Fibroblast of skin of scalp (primary cell): Measurements from ENCODE around the gene WEE1.
"Not testable (repeated sequence)": the region's sequence is repeated elsewhere in the genome, so short reads cannot be mapped to it uniquely, and the experiment has no call there.

Experiments used
- DNase-seq: peaks from one replicate; pipeline ENCODE4 v3.0.0-alpha.2; 2013

The WEE1 gene

GRCh38 chr11:9600644-9601036, 27.2 kb downstream of the WEE1 start:
- no peak for DNase-seq

- peak; percentile 90 for DNase-seq
Observed at GRCh38 chr11:9601037-9601875, 27.8 kb downstream of the WEE1 start.

GRCh38 chr11:9601876-9602199, 28.4 kb downstream of the WEE1 start:
- DNase-seq = no peak

- not testable (repeated sequence) for DNase-seq
Observed at GRCh38 chr11:9603214-9603613, 29.7 kb downstream of the WEE1 start.

GRCh38 chr11:9604134-9604533, 30.7 kb downstream of the WEE1 start:
- peak; percentile 12 for DNase-seq

- no peak for DNase-seq
Observed at GRCh38 chr11:9605742-9606141, 32.3 kb downstream of the WEE1 start.

GRCh38 chr11:9606809-9607510, 33.5 kb downstream of the WEE1 start:
- no peak for DNase-seq

GRCh38 chr11:9607511-9607899, 34.0 kb downstream of the WEE1 start:
- DNase-seq = no peak

- DNase-seq = no peak
Observed at GRCh38 chr11:9609002-9609759, 35.7 kb downstream of the WEE1 start.

GRCh38 chr11:9609841-9610240, 36.4 kb downstream of the WEE1 start:
- DNase-seq = no peak

- DNase-seq = peak; percentile 99
Observed at GRCh38 chr11:9613118-9613829, 39.8 kb downstream of the WEE1 start.

GRCh38 chr11:9613830-9614762, 40.6 kb downstream of the WEE1 start:
- peak; percentile 92 for DNase-seq

- DNase-seq = peak; percentile 59
Observed at GRCh38 chr11:9615031-9615451, 41.6 kb downstream of the WEE1 start.

- DNase-seq = peak; percentile 40
Observed at GRCh38 chr11:9616042-9616675, 42.7 kb downstream of the WEE1 start.

GRCh38 chr11:9616858-9617257, 43.4 kb downstream of the WEE1 start:
- peak; percentile 31 for DNase-seq

GRCh38 chr11:9617940-9618339, 44.5 kb downstream of the WEE1 start:
- DNase-seq = peak; percentile 87

GRCh38 chr11:9619004-9619403, 45.5 kb downstream of the WEE1 start:
- no peak for DNase-seq

GRCh38 chr11:9619971-9620370, 46.5 kb downstream of the WEE1 start:
- no peak for DNase-seq

GRCh38 chr11:9622353-9622752, 48.9 kb downstream of the WEE1 start:
- DNase-seq = not testable (repeated sequence)

GRCh38 chr11:9623053-9623452, 49.6 kb downstream of the WEE1 start:
- DNase-seq = not testable (repeated sequence)

- no peak for DNase-seq
Observed at GRCh38 chr11:9624448-9624847, 51.0 kb downstream of the WEE1 start.
